Pancreas (tissue), 10 donors: ENCODE measurements around the gene FBXW2. TPM values are rescaled to one million over a fixed set of nuclear protein-coding genes. Genes with fewer than 3 reads are reported as not detected.

Experiments
- ATAC-seq, 4 donors: fragments of 200-7000 bp; cut with Tn5 transposase; one replicate each; pipeline versions ENCODE4 v1.8.0 to v1.9.1; 2020; ENCODE audit warnings: mild to moderate bottlenecking in 4 of 4, moderate library complexity in 4 of 4
- DNase-seq, 6 donors: peaks; one replicate each; pipeline ENCODE4 v3.0.0-alpha.2; 2020
- FAIRE-seq: peaks from 2 replicates; lab custom pipeline; 2012; peaks lifted over from hg19 to GRCh38; lab: Jason Lieb, UNC
- H3K27ac ChIP-seq, 4 donors: fragments of 200-600 bp; sonication (generic); 1 replicate in 3 of 4; 2 replicates in 1 of 4; pipeline versions ENCODE4 v1.5.0 to v1.8.0; 2020
- H3K27me3 ChIP-seq, 4 donors: fragments of 200-600 bp; one replicate each; pipeline ENCODE4 v1.8.0; 2021
- H3K36me3 ChIP-seq, 3 donors: fragments of 200-600 bp; sonication (generic) in 1 of 3; one replicate each; pipeline versions ENCODE4 v1.5.0 to v1.8.0; 2020 to 2021
- H3K4me1 ChIP-seq, 3 donors: fragments of 200-600 bp; one replicate each; pipeline ENCODE4 v1.8.0; 2021
- H3K4me3 ChIP-seq, 4 donors: fragments of 200-600 bp; sonication (generic) in 2 of 4; one replicate each; pipeline versions ENCODE4 v1.5.0 to v1.8.0; 2020 to 2021
- H3K9me3 ChIP-seq, 4 donors: fragments of 200-600 bp; one replicate each; pipeline ENCODE4 v1.8.0; 2021
- WGBS, 2 donors: extraction: QIAGEN DNeasy Blood & Tissue Kit; methylation state at CpG; one replicate each; pipeline ENCODE4 v1.1.7; 2013; 5-methylcytosine and 5-hydroxymethylcytosine counted together
- intact Hi-C, 3 donors: fragments of 100-400 bp; cut with DNase I; formaldehyde crosslinking; loops; one replicate each; pipeline versions ENCODE4 v1.11.1 to v1.14.2; 2022
- polyA plus RNA-seq, 2 donors: library from polyadenylated mRNA; stranded (reverse); fragments of 200-250 nt; gene quantifications; one replicate each; pipeline ENCODE4 v1.2.3, GENCODE V29; 2013
- total RNA-seq, 6 donors: library from RNA; stranded (reverse); fragmentation: NEBNext Ultra II Directional in 4 of 6; extraction: Animal tissue kit (Norgen Biotek cat#: 25700) in 4 of 6; gene quantifications; one replicate each; pipeline versions ENCODE4 v1.2.1 to v1.2.4, GENCODE V29; 2021 to 2023
- TF ChIP-seq, protein P1 (sequence below), 4 donors: fragments of 200-600 bp; sonication (generic) in 3 of 4; IDR thresholded peaks; one replicate each; pipeline versions ENCODE4 v1.5.0 to v1.8.0; 2021; ENCODE audit warnings: antibody characterized with exemption in 4 of 4
- donor health status: healthy with polysubstance abuse.
- donor health status: DM: no; HTN: no; CAD: no; lungs with moderate emphysema.
- donor health status: DM: no; HTN: no; CAD: no.
- donor health status: control.
- donor health status: control.
- donor health status: Bipolar disorder and iron deficiency.
- donor health status: DM: yes; HTN: yes; CAD: no.
- donor health status: DM: no; HTN: no; CAD: no.
- donor health status: DM: no; HTN: no; CAD: no.
- donor health status: DM: yes; HTN: yes; CAD: no.

Gene FBXW2
- total and polyA plus RNA-seq, 8 donors = 6.4 to 35.5 (median 21.5) TPM

DNA sequence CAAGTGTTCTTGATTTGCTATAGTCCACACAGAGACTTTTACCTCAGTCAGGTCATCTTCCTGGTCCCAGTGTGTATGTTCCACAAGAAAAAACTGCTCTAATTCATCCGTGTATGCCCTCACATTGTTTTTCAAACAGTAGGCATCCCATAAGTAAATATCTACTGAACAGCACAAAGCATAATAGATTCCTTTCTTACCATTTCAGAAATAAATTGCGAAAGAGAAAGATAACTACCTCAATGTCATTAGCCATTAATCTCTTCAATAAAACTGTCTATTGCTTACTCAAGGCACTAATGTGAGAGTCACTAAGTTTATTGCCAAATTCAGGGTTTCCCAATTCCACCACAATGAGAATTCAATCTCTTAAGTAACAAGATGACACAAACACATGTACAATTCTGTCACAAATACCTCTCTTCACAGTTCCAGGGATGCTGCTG is 9.6 kb downstream of the FBXW2 start:
- peak overlapping the region in 1 of 4 donors; percentile 9 for H3K27ac ChIP-seq
- 29 to 36% methylated on average over 2 of the region's 2 CpGs for WGBS, 2 donors
- ATAC-seq = peak in 3 of 4 donors; percentile 34 to 52 (median 45)

DNA sequence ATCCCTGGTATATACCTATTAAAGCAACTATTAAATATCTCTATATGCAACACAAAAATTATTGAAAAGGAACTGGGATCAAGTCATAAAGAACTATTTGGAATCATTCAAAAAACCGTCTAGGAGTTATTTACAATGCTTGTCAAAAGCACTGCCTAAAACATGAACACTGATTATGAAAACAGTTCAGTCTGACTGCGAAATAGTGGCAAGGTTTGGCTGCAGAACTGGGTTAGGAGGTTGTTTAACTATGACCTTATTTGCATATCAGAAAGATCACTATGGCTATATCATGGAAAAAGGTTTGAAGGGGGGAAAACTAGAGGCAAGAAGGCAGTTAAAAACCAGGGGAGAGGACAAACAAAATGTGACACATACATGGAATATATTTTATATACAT is 12.0 kb downstream of the FBXW2 start:
- no peak for FAIRE-seq
- intact Hi-C loops = no loop called here
- no peaks in the 10 kb centered on the region for H3K27me3 ChIP-seq
- DNase-seq = no peak
- H3K36me3 ChIP-seq = peaks cover 0 to 5% (median 1%) of the 10 kb centered on the region in 3 donors
- H3K9me3 ChIP-seq = no peaks in the 10 kb centered on the region
- no peak overlapping the region for H3K27ac ChIP-seq
- WGBS, 2 donors = 45 to 48% methylated on average over 2 of the region's 2 CpGs
- H3K4me1 ChIP-seq = peaks cover 0 to 15% (median 14%) of the 10 kb centered on the region in 3 donors
- TF ChIP-seq, protein P1, sequence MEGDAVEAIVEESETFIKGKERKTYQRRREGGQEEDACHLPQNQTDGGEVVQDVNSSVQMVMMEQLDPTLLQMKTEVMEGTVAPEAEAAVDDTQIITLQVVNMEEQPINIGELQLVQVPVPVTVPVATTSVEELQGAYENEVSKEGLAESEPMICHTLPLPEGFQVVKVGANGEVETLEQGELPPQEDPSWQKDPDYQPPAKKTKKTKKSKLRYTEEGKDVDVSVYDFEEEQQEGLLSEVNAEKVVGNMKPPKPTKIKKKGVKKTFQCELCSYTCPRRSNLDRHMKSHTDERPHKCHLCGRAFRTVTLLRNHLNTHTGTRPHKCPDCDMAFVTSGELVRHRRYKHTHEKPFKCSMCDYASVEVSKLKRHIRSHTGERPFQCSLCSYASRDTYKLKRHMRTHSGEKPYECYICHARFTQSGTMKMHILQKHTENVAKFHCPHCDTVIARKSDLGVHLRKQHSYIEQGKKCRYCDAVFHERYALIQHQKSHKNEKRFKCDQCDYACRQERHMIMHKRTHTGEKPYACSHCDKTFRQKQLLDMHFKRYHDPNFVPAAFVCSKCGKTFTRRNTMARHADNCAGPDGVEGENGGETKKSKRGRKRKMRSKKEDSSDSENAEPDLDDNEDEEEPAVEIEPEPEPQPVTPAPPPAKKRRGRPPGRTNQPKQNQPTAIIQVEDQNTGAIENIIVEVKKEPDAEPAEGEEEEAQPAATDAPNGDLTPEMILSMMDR (IDR thresholded peaks at IDR 0.05) = no peak
- ATAC-seq = no peak
- H3K4me3 ChIP-seq = no peak overlapping the region

More for the DNA sequence above, 9.6 kb downstream of the FBXW2 start:
- no peaks in the 10 kb centered on the region for H3K36me3 ChIP-seq
- no peak overlapping the region for H3K4me3 ChIP-seq
- DNase-seq (no peak), FAIRE-seq (no peak)
- intact Hi-C loops = no loop called here
- H3K4me1 ChIP-seq = peaks cover 6 to 12% (median 9%) of the 10 kb centered on the region in 3 donors
- TF ChIP-seq, protein P1 (IDR thresholded peaks at IDR 0.05) = no peak
- no peaks in the 10 kb centered on the region for H3K27me3 ChIP-seq
- no peaks in the 10 kb centered on the region for H3K9me3 ChIP-seq

DNA sequence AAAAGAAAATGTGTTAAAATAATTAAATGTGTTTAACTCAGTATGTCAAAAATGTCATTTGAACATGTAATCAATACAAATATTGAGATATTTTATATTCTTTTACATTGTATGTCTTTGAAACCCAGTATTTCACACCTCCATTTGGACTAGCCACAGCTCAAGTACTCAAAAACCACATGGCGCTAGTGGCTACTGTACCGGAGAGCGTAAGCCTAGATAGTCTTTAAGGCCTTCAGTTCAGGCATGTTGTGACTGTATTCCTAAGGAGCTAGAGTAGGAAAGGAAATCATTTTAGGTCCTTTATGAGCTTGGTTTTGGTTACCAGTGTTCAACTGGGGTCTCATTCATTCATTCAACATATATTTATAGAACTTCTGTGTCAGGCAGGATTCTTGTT is 12.8 kb downstream of the FBXW2 start:
- peaks cover 0 to 15% (median 14%) of the 10 kb centered on the region in 3 donors for H3K4me1 ChIP-seq
- TF ChIP-seq, protein P1 (IDR thresholded peaks at IDR 0.05) = no peak
- DNase-seq = no peak
- H3K4me3 ChIP-seq = no peak overlapping the region
- FAIRE-seq = no peak
- no peak overlapping the region for H3K27ac ChIP-seq
- H3K36me3 ChIP-seq = peaks cover 0 to 8% (median 5%) of the 10 kb centered on the region in 3 donors
- H3K9me3 ChIP-seq = no peaks in the 10 kb centered on the region
- 94 to 95% methylated on average over 3 of the region's 3 CpGs for WGBS, 2 donors
- no peaks in the 10 kb centered on the region for H3K27me3 ChIP-seq
- ATAC-seq = no peak
- intact Hi-C loops = no loop called here

DNA sequence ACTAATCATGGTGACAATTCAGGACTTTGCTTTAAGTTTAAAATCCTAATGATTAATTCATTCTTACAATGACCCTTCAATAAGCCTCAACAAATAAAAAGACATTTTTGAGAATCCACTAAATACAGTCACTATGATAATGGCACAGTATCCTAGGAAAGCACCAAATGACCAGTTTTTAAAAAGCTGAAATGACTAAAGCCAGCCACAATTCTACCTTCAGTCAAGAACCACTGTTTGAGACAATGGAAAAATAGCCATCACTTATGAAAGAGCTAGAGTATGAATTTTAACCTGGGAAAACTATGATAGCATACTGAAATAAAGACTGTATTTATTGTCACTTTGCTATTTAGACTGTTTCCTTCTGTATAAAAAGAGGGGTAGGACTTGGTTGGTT is 14.0 kb downstream of the FBXW2 start:
- intact Hi-C loops = no loop called here
- no peak overlapping the region for H3K4me3 ChIP-seq
- FAIRE-seq = no peak
- TF ChIP-seq, protein P1 (IDR thresholded peaks at IDR 0.05) = no peak
- peaks cover 0 to 8% (median 5%) of the 10 kb centered on the region in 3 donors for H3K36me3 ChIP-seq
- peaks cover 0 to 15% (median 14%) of the 10 kb centered on the region in 3 donors for H3K4me1 ChIP-seq
- no peaks in the 10 kb centered on the region for H3K27me3 ChIP-seq
- no peak for DNase-seq
- no peaks in the 10 kb centered on the region for H3K9me3 ChIP-seq
- ATAC-seq = no peak
- peak overlapping the region in 2 of 4 donors; percentile 2 to 32 for H3K27ac ChIP-seq

DNA sequence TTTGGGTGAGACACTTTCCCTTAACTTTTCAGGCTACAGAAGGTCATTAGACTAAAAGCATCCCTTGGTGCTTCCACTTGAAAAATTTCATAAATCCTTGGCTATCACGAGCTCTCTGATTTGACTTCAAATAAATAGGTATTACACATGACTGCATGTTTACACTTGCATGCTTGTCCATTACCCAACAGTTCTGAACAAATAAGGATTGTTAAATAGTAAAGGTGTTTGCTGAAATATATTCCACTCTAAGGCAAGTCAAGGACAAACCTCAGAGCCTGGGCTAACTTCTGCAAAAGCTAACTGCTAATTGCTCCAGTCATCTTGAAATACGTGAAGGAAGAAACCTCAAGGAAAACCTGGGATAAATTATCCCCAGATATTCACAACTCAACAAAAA is 14.5 kb downstream of the FBXW2 start:
- FAIRE-seq (no peak), DNase-seq (peak in 1 of 6 donors; percentile 19)

More for the DNA sequence above, 14.5 kb downstream of the FBXW2 start:
- ATAC-seq = peak; percentile 87 to 92 (median 90)
- H3K4me3 ChIP-seq = no peak overlapping the region
- H3K27ac ChIP-seq = peak overlapping the region in 2 of 4 donors; percentile 2 to 32
- H3K27me3 ChIP-seq = no peaks in the 10 kb centered on the region
- WGBS, 2 donors = 10 to 11% methylated on average over 2 of the region's 2 CpGs
- H3K9me3 ChIP-seq = no peaks in the 10 kb centered on the region
- H3K36me3 ChIP-seq = peaks cover 0 to 8% (median 5%) of the 10 kb centered on the region in 3 donors
- intact Hi-C loops = no loop called here
- TF ChIP-seq, protein P1 (IDR thresholded peaks at IDR 0.05) = no peak
- H3K4me1 ChIP-seq = peaks cover 0 to 15% (median 14%) of the 10 kb centered on the region in 3 donors
